ENCODE data around the gene FMO3.

Gene FMO3

GRCh38 chr1:171116676-171117075 is 26.0 kb downstream of the FMO3 start:
- H3K4me3 ChIP-seq (ENCODE audit: low read length), result no peak overlapping the region
- H3K4me1 ChIP-seq (ENCODE audit: control insufficient read depth, low read length), result no peaks in the 10 kb centered on the region
- TF ChIP-seq CTCF (IDR thresholded peaks at IDR 0.05; ENCODE audit: low read depth, low read length, poor library complexity, severe bottlenecking), result no peak
- TF ChIP-seq EZH2phosphoT487 (IDR thresholded peaks at IDR 0.05; ENCODE audit: borderline replicate concordance, low read length), result no peak
- H3K79me2 ChIP-seq (ENCODE audit: control insufficient read depth, low read length), result no peaks in the 10 kb centered on the region
- H3K4me2 ChIP-seq (ENCODE audit: low read length), result no peak overlapping the region
- H3K27ac ChIP-seq (ENCODE audit: low read depth, low read length), result no peak overlapping the region
- no peaks in the 10 kb centered on the region for H3K9me2 ChIP-seq (replicated peaks; ENCODE audit: control insufficient read depth, low read length)
- no peaks in the 10 kb centered on the region for H4K20me1 ChIP-seq (ENCODE audit: control insufficient read depth, insufficient read depth, low read depth, low read length)
- no peaks in the 10 kb centered on the region for H3K27me3 ChIP-seq (ENCODE audit: control insufficient read depth, low read length)
- no peaks in the 10 kb centered on the region for H3F3A ChIP-seq (ENCODE audit: control insufficient read depth, insufficient read depth)
- H3K36me3 ChIP-seq (ENCODE audit: control insufficient read depth, low read length), result no peaks in the 10 kb centered on the region
- no peaks in the 10 kb centered on the region for H3K9me3 ChIP-seq (ENCODE audit: control insufficient read depth, insufficient read depth, low read length)

- H3K27me3 ChIP-seq (ENCODE audit: control insufficient read depth, low read length), result no peaks in the 10 kb centered on the region
- no peak overlapping the region for H3K27ac ChIP-seq (ENCODE audit: low read depth, low read length)
- TF ChIP-seq EZH2phosphoT487 (IDR thresholded peaks at IDR 0.05; ENCODE audit: borderline replicate concordance, low read length) (no peak), CTCF (IDR thresholded peaks at IDR 0.05; ENCODE audit: low read depth, low read length, poor library complexity, severe bottlenecking) (no peak)
Measured at GRCh38 chr1:171117085-171117484, 26.4 kb downstream of the FMO3 start.

GRCh38 chr1:171119648-171120047 is 28.9 kb downstream of the FMO3 start:
- H3K4me1 ChIP-seq (ENCODE audit: control insufficient read depth, low read length), result no peaks in the 10 kb centered on the region
- H4K20me1 ChIP-seq (ENCODE audit: control insufficient read depth, insufficient read depth, low read depth, low read length), result no peaks in the 10 kb centered on the region
- TF ChIP-seq CTCF (IDR thresholded peaks at IDR 0.05; ENCODE audit: low read depth, low read length, poor library complexity, severe bottlenecking) (no peak), EZH2phosphoT487 (IDR thresholded peaks at IDR 0.05; ENCODE audit: borderline replicate concordance, low read length) (no peak)
- H3K4me2 ChIP-seq (ENCODE audit: low read length), result no peak overlapping the region
- no peak overlapping the region for H3K4me3 ChIP-seq (ENCODE audit: low read length)
- H3K27me3 ChIP-seq (ENCODE audit: control insufficient read depth, low read length), result no peaks in the 10 kb centered on the region
- no peaks in the 10 kb centered on the region for H3K79me2 ChIP-seq (ENCODE audit: control insufficient read depth, low read length)
- H3K27ac ChIP-seq (ENCODE audit: low read depth, low read length), result no peak overlapping the region
- H3K36me3 ChIP-seq (ENCODE audit: control insufficient read depth, low read length), result no peaks in the 10 kb centered on the region
- no peaks in the 10 kb centered on the region for H3K9me3 ChIP-seq (ENCODE audit: control insufficient read depth, insufficient read depth, low read length)
- no peaks in the 10 kb centered on the region for H3K9me2 ChIP-seq (replicated peaks; ENCODE audit: control insufficient read depth, low read length)
- H3F3A ChIP-seq (ENCODE audit: control insufficient read depth, insufficient read depth), result no peaks in the 10 kb centered on the region

More at GRCh38 chr1:171117085-171117484, 26.4 kb downstream of the FMO3 start:
- no peaks in the 10 kb centered on the region for H3K9me3 ChIP-seq (ENCODE audit: control insufficient read depth, insufficient read depth, low read length)
- H3K36me3 ChIP-seq (ENCODE audit: control insufficient read depth, low read length), result no peaks in the 10 kb centered on the region
- no peaks in the 10 kb centered on the region for H3F3A ChIP-seq (ENCODE audit: control insufficient read depth, insufficient read depth)
- H3K4me1 ChIP-seq (ENCODE audit: control insufficient read depth, low read length), result no peaks in the 10 kb centered on the region
- no peaks in the 10 kb centered on the region for H4K20me1 ChIP-seq (ENCODE audit: control insufficient read depth, insufficient read depth, low read depth, low read length)
- H3K9me2 ChIP-seq (replicated peaks; ENCODE audit: control insufficient read depth, low read length), result no peaks in the 10 kb centered on the region
- H3K79me2 ChIP-seq (ENCODE audit: control insufficient read depth, low read length), result no peaks in the 10 kb centered on the region
- no peak overlapping the region for H3K4me3 ChIP-seq (ENCODE audit: low read length)
- H3K4me2 ChIP-seq (ENCODE audit: low read length), result no peak overlapping the region

GRCh38 chr1:171122299-171122698 is 31.6 kb downstream of the FMO3 start:
- H3K36me3 ChIP-seq (ENCODE audit: control insufficient read depth, low read length), result no peaks in the 10 kb centered on the region
- H3K27ac ChIP-seq (ENCODE audit: low read depth, low read length), result no peak overlapping the region
- no peak overlapping the region for H3K4me2 ChIP-seq (ENCODE audit: low read length)
- no peaks in the 10 kb centered on the region for H3K79me2 ChIP-seq (ENCODE audit: control insufficient read depth, low read length)
- no peaks in the 10 kb centered on the region for H3F3A ChIP-seq (ENCODE audit: control insufficient read depth, insufficient read depth)
- no peak overlapping the region for H3K4me3 ChIP-seq (ENCODE audit: low read length)
- no peaks in the 10 kb centered on the region for H3K9me2 ChIP-seq (replicated peaks; ENCODE audit: control insufficient read depth, low read length)
- no peaks in the 10 kb centered on the region for H3K9me3 ChIP-seq (ENCODE audit: control insufficient read depth, insufficient read depth, low read length)
- H3K27me3 ChIP-seq (ENCODE audit: control insufficient read depth, low read length), result no peaks in the 10 kb centered on the region
- H4K20me1 ChIP-seq (ENCODE audit: control insufficient read depth, insufficient read depth, low read depth, low read length), result no peaks in the 10 kb centered on the region
- no peaks in the 10 kb centered on the region for H3K4me1 ChIP-seq (ENCODE audit: control insufficient read depth, low read length)
- no peak for TF ChIP-seq CTCF (IDR thresholded peaks at IDR 0.05; ENCODE audit: low read depth, low read length, poor library complexity, severe bottlenecking)
